GM12801 (cell line): ENCODE results near the gene ABRACL.

ENCODE experiments used
- CTCF ChIP-seq: IDR thresholded peaks from one replicate; pipeline ENCODE4 v1.5.1; 2011; ENCODE audit warnings: control low read depth; ENCODE audit not compliant: insufficient read length; ENCODE audit errors: extremely low read depth

Gene ABRACL

GRCh38 chr6:139066080-139066479 is 37.5 kb downstream of the ABRACL start:
- no peak for TF ChIP-seq CTCF

- no peak for TF ChIP-seq CTCF
Observed at GRCh38 chr6:139068846-139069245, 40.3 kb downstream of the ABRACL start.

- TF ChIP-seq CTCF, result no peak
Observed at GRCh38 chr6:139073118-139073517, 44.6 kb downstream of the ABRACL start.

- no peak for TF ChIP-seq CTCF
Observed at GRCh38 chr6:139079018-139079417, 50.5 kb downstream of the ABRACL start.

- TF ChIP-seq CTCF, result no peak
Observed at GRCh38 chr6:139080255-139080920, 51.8 kb downstream of the ABRACL start.

- no peak for TF ChIP-seq CTCF
Observed at GRCh38 chr6:139081471-139081870, 52.9 kb downstream of the ABRACL start.

- TF ChIP-seq CTCF, result no peak
Observed at GRCh38 chr6:139082370-139082769, 53.8 kb downstream of the ABRACL start.
